PC-9 (cell line): ENCODE measurements around the gene HTRA2. TPM values are rescaled to one million over a fixed set of nuclear protein-coding genes. Genes with fewer than 3 reads are reported as not detected.
A peak's percentile ranks its signal among the peaks of the same experiment; 100 is the strongest.

Experiments used
- Bru-seq: library from RNA; stranded (reverse); fragments of 400-500 nt; gene quantifications from one replicate; lab custom pipeline; 2021; lab: Mats Ljungman, UMichigan
- BruChase-seq, 2 experiments: library from RNA; stranded (reverse); fragments of 400-500 nt; gene quantifications; one replicate each; lab custom pipeline; 2021; lab: Mats Ljungman, UMichigan
- BruUV-seq: library from RNA; stranded (reverse); fragments of 400-500 nt; replicated peaks from 2 replicates; lab custom pipeline; 2021; lab: Mats Ljungman, UMichigan
- CTCF ChIA-PET: fragments of 300-600 bp; sonication (Branson Sonifier 250); formaldehyde crosslinking; loops from one replicate; lab custom pipeline; 2022; ENCODE audit warnings: antibody characterized with exemption; lab: Charles Lee
- POLR2A ChIA-PET: fragments of 300-600 bp; sonication (Branson Sonifier 250); formaldehyde crosslinking; loops from one replicate; lab custom pipeline; 2022; ENCODE audit warnings: antibody characterized with exemption; ENCODE audit not compliant: unreplicated experiment; lab: Charles Lee
- DNase-seq, 2 experiments: peaks; one replicate each; pipeline versions ENCODE4 v3.0.0 to v3.0.0-alpha.2; 2015 to 2022; ENCODE audit warnings: mixed read lengths in 1 of 2
- H2AFZ ChIP-seq: fragments of 200-600 bp; sonication (generic); 2 replicates; pipeline ENCODE4 v1.8.1; 2017; ENCODE audit warnings: antibody characterized with exemption
- H3F3A ChIP-seq: fragments of 200-600 bp; sonication (generic); 2 replicates; pipeline ENCODE4 v1.8.1; 2017; ENCODE audit warnings: antibody characterized with exemption, mild to moderate bottlenecking, low read depth; ENCODE audit not compliant: insufficient read depth
- H3K27ac ChIP-seq: fragments of 200-600 bp; sonication (generic); 2 replicates; pipeline ENCODE4 v1.6.1; 2016; ENCODE audit warnings: mixed run types
- H3K27me3 ChIP-seq: fragments of 200-600 bp; sonication (generic); 2 replicates; pipeline ENCODE4 v1.6.1; 2016; ENCODE audit warnings: low read depth, mixed run types; ENCODE audit not compliant: insufficient read depth
- H3K36me3 ChIP-seq: fragments of 200-600 bp; sonication (generic); 2 replicates; pipeline ENCODE4 v1.6.1; 2016; ENCODE audit warnings: low read depth, mixed run types
- H3K4me1 ChIP-seq: fragments of 200-600 bp; sonication (generic); replicated peaks from 2 replicates; pipeline ENCODE4 v1.6.1; 2016; ENCODE audit warnings: mixed run types; ENCODE audit not compliant: insufficient read depth
- H3K4me2 ChIP-seq: fragments of 200-600 bp; sonication (generic); 2 replicates; pipeline ENCODE4 v1.6.1; 2017; ENCODE audit warnings: mixed run types
- H3K4me3 ChIP-seq: fragments of 200-600 bp; sonication (generic); 2 replicates; pipeline ENCODE4 v1.6.1; 2016; ENCODE audit warnings: mixed run types
- H3K79me2 ChIP-seq: fragments of 200-600 bp; sonication (generic); 2 replicates; pipeline ENCODE4 v1.6.1; 2017; ENCODE audit warnings: low read depth, mixed run types
- H3K9me2 ChIP-seq: fragments of 200-600 bp; sonication (generic); 2 replicates; pipeline ENCODE4 v1.8.1; 2017; ENCODE audit warnings: mild to moderate bottlenecking; ENCODE audit not compliant: insufficient read depth
- H3K9me3 ChIP-seq: fragments of 200-600 bp; sonication (generic); 2 replicates; pipeline ENCODE4 v1.8.1; 2016; ENCODE audit warnings: low read depth; ENCODE audit not compliant: insufficient read depth
- H4K20me1 ChIP-seq: fragments of 200-600 bp; sonication (generic); 2 replicates; pipeline ENCODE4 v1.8.1; 2017; ENCODE audit not compliant: insufficient read depth
- EZH2 ChIP-seq: fragments of 200-600 bp; sonication (generic); IDR thresholded peaks from 2 replicates; pipeline ENCODE4 v1.8.0; 2017; ENCODE audit warnings: antibody characterized with exemption, low read depth
- intact Hi-C: fragments of 100-400 bp; cut with micrococcal nuclease; formaldehyde crosslinking; loops from one replicate; pipeline ENCODE4 v1.10.0; 2022; ENCODE audit not compliant: unreplicated experiment
- long read RNA-seq: library from polyadenylated mRNA; stranded (forward); transcript quantifications from one replicate; pipeline ENCODE4 v2.0.0, GENCODE V29; 2022
- total RNA-seq: library from RNA; stranded (reverse); gene quantifications from 2 replicates; pipeline ENCODE4 v1.2.3, GENCODE V29; 2021
- TF ChIP-seq, protein P1 (sequence below): fragments of 200-600 bp; sonication (generic); conservative IDR thresholded peaks from 2 replicates; pipeline ENCODE4 v1.6.1; 2017; ENCODE audit warnings: mixed run types, antibody characterized with exemption, mild to moderate bottlenecking, moderate library complexity

HTRA2 gene
- total RNA-seq (23.2 and 23.5 TPM in 2 replicates), Bru-seq, nascent RNA (percentile 56 among the genes with signal in this experiment), BruChase-seq, experiment 1, labeled RNA remaining after a 2-hour chase (percentile 56 among the genes with signal in this experiment), BruChase-seq, experiment 2, labeled RNA remaining after a 6-hour chase (percentile 74 among the genes with signal in this experiment)
- long read RNA-seq, transcript HTRA2-201 (8 exons, 2,370 nt): major isoform, 24 of 35 reads
- long read RNA-seq, partial matches to known transcripts: 3 of 35 reads
- long read RNA-seq, other reads (novel, unspliced or antisense): 6 of 35 reads

DNA sequence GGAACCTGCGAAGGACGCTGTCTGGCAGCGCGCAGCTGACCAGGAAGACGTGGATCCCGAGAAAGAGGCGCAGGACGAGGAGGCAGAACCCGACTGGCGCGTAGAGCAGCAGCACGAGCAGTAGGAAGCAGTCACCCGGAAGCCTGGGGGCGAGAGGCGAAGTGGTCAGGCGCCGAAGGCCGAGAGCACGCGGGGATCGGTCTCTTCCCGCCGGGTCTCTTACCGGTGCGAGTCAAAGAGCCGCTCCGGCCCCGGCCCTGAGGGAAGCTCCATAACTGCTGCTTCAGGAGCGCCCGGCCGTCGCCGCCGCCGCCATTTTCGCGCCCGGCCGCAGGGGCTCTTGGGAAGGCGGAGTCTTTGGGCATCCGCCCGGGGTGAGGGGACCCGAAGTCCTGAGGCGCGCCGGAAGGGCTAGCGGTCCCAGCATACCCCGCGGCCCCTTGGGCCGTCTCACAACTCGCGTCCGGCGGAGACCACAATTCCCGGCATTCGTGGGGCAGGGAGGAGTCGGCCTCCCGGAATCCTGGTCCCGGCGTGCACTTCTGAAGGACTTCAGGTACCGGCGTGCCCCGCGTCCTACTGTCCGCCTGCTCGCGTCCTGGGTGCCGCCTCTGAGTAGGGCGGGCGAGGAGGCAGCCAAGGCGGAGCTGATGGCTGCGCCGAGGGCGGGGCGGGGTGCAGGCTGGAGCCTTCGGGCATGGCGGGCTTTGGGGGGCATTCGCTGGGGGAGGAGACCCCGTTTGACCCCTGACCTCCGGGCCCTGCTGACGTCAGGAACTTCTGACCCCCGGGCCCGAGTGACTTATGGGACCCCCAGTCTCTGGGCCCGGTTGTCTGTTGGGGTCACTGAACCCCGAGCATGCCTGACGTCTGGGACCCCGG is at the start of gene HTRA2, which contains the start of gene AUP1:
Gene HTRA2 (plus strand): TSS at position 577 of the 882 bp plus-strand sequence. CDS start 74 bp downstream, at position 651.
Gene AUP1 (minus strand): TSS at position 350 of the 882 bp plus-strand sequence. CDS start 77 bp downstream, at position 273.
- CTCF ChIA-PET: interaction anchor here (0.5 to 0.7 kb wide), 2 partner anchors 46 to 58 kb away, joined by 3 to 8 read pairs; no protein-coding TSS in a partner anchor
- BruUV-seq: no TSS peak
- Histone ChIP-seq H4K20me1 (peaks cover 9% of the 10 kb centered on the region; the same call in 1 of the 2 replicates), H3K9me3 (no peaks in the 10 kb centered on the region), H3K79me2 (peaks cover 37% of the 10 kb centered on the region), H3K4me3 (peak within 1 kb of the TSS; percentile 93), H2AFZ (peak within 1 kb of the TSS; percentile 94), H3K4me1 (peaks cover 18% of the 10 kb centered on the region), H3K36me3 (peaks cover 18% of the 10 kb centered on the region), H3K27me3 (no peaks in the 10 kb centered on the region), H3K9me2 (no peaks in the 10 kb centered on the region), H3F3A (peaks cover 12% of the 10 kb centered on the region; the same call in 1 of the 2 replicates), H3K4me2 (peak within 1 kb of the TSS; percentile 99), H3K27ac (peak within 1 kb of the TSS; percentile 48)
- POLR2A ChIA-PET: interaction anchor here (0.6 to 1.0 kb wide), 6 partner anchors 12 to 331 kb away, joined by 3 to 4 read pairs (median 3); no protein-coding TSS in a partner anchor
- no peak for TF ChIP-seq EZH2
- TF ChIP-seq, protein P1, sequence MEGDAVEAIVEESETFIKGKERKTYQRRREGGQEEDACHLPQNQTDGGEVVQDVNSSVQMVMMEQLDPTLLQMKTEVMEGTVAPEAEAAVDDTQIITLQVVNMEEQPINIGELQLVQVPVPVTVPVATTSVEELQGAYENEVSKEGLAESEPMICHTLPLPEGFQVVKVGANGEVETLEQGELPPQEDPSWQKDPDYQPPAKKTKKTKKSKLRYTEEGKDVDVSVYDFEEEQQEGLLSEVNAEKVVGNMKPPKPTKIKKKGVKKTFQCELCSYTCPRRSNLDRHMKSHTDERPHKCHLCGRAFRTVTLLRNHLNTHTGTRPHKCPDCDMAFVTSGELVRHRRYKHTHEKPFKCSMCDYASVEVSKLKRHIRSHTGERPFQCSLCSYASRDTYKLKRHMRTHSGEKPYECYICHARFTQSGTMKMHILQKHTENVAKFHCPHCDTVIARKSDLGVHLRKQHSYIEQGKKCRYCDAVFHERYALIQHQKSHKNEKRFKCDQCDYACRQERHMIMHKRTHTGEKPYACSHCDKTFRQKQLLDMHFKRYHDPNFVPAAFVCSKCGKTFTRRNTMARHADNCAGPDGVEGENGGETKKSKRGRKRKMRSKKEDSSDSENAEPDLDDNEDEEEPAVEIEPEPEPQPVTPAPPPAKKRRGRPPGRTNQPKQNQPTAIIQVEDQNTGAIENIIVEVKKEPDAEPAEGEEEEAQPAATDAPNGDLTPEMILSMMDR: no peak
- DNase-seq: peak; percentile 97 to 98
- intact Hi-C loops: loop anchor here (1.0 to 5.0 kb wide), 6 partner anchors 22 to 262 kb away; partner anchors contain the start of genes PCGF1 and TTC31

DNA sequence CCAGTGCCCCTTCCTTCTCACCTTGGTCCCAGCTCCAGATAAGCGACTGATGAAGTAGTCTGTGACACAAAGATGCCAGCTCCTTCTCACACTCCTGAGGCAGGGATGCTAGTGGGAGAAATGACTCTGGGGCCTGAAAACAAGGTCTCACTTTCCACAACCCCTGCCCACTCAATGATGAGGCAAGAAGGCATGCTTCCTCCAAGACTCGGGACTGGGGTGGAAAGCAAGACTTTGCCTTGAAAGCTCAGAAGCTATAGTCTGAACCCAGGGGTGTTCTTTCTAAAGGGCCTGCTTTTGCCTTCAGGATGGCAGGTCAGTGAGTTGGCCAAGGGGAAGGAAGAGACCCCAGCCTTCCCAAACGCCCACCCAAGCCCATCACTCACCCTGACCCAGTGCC is 48.3 kb upstream of the HTRA2 start:
- Histone ChIP-seq H3F3A (peaks cover 20% of the 10 kb centered on the region; the same call in 1 of the 2 replicates), H2AFZ (peak overlapping the region; percentile 94; the same call in 1 of the 2 replicates), H4K20me1 (no peaks in the 10 kb centered on the region), H3K27me3 (no peaks in the 10 kb centered on the region), H3K9me2 (no peaks in the 10 kb centered on the region), H3K27ac (no peak overlapping the region), H3K4me1 (peaks cover 13% of the 10 kb centered on the region), H3K36me3 (peaks cover 12% of the 10 kb centered on the region), H3K9me3 (no peaks in the 10 kb centered on the region), H3K79me2 (peaks cover 37% of the 10 kb centered on the region), H3K4me2 (peak overlapping the region; percentile 89), H3K4me3 (peak overlapping the region; percentile 92)
- intact Hi-C loops: loop anchor here (5.0 to 10.0 kb wide), 2 partner anchors 66 to 173 kb away; partner anchors contain the start of gene SEMA4F
- no peak for TF ChIP-seq EZH2
- TF ChIP-seq, protein P1: no peak
- CTCF ChIA-PET: no interaction called here
- POLR2A ChIA-PET: interaction anchor here (0.5 to 0.7 kb wide), 3 partner anchors 51 to 189 kb away, joined by 3 to 6 read pairs (median 4); no protein-coding TSS in a partner anchor
- no peak for DNase-seq
- no TSS peak for BruUV-seq
